CD4-positive, alpha-beta T cell treated with Interleukin-2 at 100 ng/mL for 4 hours (primary cell): ENCODE results near the gene PITPNC1.
"Not testable (repeated sequence)": the region's sequence is repeated elsewhere in the genome, so short reads cannot be mapped to it uniquely, and the experiment has no call there.

Experiments used
- DNase-seq: peaks from one replicate; pipeline ENCODE4 v3.0.0-alpha.2; 2020; ENCODE audit warnings: low spot score

PITPNC1 gene

DNA sequence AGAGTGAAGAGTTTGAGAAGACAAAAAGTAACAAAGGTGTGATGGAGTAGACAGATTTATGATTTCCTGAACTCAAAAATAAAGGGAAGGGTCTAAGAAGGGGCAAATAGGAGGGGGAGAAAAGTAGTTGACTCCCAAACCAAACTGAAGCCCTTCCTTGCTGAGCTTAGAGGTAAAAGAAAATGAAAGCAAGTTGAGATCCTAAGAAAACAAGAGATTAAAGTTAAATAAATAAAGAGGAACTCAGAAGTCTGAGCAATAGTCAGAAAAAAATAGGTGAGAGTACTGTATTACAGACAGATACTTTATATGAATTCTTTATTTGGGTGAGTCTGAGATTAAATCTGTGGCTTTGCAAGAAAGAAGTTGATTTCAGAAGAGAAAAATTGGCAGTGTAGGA, 7.4 kb upstream of the PITPNC1 start:
- DNase-seq, result no peak

DNA sequence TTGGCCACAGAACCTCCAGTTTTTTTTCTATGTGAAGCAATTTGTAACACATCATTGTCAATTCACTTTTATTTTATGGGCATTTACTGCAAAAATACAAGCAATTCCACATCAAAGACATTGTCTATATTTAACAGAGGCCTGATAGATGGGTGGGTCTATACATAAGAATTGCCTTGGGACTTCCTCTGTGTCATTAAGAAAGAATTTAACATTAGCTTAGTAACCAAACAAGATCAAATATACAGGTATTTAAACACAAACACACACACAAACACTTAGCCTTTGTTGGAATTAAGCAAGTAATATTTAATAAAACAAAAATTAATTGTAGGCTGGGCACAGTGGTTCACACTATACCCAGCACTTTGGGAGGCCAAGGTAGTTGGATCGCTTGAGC, 4.3 kb upstream of the PITPNC1 start:
- no peak for DNase-seq

DNA sequence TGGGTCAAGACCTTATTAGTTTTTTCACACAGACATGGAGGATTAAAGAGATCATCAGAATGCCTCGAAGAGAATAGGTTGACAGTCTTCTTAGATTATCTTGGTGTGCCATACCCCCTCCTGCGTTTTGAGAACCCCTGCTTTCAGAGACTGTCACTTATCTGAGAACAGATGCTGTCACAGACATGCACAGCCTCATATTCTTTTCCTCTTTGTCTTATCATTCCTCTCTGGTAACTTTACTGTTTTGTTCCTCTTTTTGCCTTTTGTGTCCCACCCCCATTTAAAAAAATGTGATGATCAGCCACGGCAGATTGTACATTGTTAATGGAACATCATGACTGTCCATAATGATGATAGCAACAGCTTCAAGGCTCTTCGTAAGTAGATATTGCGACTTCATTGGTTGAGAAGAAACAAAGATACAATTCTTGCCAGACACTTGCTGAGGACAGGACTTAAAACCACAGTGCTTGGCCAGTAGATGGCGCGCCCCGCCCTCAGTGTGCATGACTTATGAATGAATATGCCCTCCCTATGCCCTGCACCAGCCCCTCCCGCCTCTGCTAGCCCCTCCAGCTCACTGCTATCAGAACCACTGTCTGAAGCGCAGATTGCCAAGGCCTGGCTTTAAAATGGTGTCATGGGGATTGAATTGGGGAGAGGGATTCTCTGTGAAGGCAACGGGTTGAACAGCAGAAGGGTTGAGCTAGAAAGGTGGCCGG, 2.6 kb upstream of the PITPNC1 start:
- DNase-seq, result peak; percentile 90

DNA sequence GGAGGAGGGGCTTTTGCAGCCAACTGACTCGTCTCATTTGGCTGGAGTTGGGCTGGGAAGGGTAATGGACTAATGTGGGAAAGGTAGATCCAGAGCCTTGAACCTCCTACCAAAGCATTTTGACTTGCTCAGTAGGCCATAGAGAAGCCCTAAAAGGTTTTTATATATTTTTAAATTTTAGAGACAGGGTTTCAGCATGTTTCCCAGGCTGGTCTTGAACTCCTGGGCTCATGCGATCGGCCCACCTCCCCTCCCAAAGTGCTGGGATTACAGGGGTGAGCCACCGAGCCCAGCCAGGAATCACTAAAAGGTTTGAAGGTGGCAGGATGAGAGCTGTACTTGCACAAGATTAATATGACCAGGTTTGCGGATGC, 2.0 kb upstream of the PITPNC1 start:
- DNase-seq, result no peak

DNA sequence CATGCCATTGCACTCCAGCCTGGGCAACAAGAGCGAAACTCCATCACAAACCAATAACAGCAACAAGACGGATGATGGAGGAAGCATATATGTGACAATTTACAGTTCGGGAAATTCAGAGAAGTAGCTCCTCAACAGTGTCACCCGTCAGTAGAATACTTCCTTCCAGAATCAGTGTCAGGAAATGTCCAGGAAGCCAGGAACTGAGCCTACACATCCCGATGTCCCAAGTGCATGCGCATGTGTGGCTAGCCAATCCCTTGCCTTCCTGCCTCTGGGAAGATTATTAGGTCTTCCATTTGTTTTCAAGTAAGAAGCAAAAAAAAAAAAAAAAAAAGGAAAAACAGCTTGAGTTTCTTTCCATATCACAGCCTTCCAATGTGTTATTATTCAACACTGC, 1.4 kb upstream of the PITPNC1 start:
- no peak for DNase-seq

DNA sequence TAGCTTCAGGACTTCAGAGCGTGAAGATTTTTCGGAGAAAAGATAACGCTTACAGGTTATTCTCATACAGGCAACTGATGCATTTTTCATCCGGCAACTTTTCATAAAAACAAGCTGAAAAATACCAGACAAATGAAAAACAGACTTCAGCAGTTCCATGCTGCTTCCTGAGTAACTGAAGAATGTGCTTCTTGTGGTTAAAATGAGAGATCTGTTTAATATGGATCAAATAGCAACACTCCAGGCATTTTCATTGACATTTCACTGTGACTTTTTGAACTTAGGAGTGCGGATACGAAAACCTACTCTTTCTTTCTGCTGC, 705 bp upstream of the PITPNC1 start:
- no peak for DNase-seq

DNA sequence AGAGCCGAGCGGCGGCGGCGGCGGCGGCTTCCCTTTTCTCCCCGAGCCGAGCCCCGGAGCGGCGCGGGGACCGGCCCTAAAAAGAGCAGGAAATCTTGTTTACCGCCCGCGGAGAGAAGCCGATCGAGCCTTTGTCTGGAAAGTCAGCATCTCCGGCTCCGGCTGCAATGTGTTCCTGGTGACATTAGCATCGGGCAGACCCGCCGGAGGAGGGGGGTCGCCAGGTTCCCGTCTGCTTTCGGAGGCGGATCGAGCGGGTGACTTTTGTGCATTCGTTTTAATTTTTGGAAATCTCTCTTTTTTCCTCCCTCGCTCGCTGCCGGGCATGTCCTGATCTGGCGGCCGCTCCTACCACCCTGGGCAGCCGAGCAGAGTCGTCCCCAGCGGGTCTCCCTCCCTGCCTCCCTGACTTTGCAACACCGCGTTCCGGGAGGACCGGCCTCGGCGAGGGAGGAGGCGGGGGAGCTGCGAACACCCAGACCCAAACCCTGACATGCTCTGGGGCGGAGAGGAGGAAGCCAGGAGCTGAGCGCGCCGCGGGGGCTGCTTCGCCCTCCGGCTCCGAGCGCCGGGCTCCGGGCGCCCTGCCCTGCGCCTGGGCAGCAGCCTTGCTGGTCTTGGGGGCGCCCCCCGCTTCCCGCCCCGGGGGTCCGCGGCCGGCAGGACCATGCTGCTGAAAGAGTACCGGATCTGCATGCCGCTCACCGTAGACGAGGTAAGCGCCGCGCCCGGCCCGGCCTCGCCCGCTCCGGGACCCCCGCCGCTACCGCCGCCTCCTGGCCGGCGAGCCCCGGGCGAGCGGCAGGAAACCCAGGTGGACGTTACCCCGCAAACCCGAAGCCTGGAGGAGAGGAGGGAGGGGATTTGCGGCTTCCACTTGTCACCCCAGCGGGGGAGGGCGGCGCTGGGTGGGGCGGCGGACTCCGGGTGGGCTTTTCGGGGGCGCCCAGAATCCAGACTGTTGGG, 690 bp downstream of the PITPNC1 start:
- DNase-seq, result peak; percentile 49

DNA sequence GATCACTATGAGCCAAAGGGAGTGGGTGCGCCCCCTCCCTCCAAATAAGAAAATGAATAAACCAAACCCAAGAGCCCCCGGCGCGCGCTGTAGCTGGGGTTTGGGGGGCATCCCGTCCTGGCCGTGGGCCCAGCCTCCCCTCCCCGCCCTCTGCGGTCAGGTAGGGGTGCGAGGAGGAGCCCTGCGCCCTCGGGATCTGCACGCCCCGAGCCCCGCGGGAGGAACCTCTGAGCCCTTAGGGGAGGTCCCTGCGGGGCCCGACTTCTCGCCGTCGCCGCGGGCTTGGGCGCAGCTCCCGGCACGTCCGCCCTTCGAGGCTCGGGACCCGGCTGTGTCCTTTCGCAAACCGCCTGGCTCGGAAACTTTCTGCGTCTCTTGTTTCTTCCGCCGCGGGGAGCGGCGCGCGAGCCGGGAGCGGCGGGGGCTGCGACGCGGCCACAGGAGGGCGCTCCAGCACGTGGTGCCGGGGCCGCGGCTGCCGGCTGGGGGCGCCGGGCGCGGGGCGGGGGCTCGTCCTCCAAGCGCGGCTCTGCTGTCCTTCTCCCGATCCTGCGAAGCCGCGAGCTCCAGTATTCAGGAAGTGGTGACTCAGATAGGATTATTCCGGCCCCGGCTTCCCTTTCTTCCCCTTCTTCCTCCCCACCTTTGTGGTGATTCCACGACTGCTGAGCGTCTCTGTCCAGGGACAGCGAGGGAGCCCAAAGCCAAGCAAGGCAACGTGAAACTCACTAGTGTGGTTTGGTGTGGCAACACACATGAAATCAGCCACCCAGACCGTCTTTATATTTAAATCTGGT, 1.6 kb downstream of the PITPNC1 start:
- DNase-seq, result peak; percentile 80

DNA sequence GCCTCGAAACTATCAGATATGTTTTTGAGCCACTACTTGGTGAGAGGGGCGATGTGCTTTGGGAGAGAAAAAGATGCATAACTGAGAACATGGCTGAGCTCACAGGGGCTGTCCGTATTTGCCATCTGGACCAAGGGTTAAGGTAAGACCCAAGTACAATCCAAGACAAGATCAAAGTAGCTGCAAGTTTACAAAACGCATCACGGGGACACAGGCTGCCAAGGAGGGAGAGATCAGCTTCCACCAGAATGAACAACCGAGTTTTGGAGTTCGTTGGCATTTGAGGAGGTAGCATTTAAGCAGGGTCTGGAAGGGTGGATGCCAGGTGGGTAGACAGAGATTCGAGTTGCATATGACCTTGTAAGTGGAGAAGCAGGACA, 2.2 kb downstream of the PITPNC1 start:
- no peak for DNase-seq

DNA sequence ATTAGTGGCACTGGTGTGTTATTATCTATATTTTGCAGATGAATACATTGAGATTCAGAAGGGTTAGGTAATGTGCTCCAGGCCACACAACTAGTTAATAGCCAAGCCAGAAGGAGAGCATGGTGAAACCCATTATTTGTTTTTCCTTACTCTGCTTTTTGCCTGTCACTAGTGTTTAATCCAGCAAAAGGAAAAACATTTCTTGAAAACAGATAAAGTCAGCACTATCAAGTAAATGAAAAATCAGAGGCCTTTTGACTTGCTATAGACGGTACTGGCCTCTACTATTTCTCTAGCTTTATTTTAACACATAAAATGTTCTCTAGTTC, 4.8 kb downstream of the PITPNC1 start:
- DNase-seq, result no peak

DNA sequence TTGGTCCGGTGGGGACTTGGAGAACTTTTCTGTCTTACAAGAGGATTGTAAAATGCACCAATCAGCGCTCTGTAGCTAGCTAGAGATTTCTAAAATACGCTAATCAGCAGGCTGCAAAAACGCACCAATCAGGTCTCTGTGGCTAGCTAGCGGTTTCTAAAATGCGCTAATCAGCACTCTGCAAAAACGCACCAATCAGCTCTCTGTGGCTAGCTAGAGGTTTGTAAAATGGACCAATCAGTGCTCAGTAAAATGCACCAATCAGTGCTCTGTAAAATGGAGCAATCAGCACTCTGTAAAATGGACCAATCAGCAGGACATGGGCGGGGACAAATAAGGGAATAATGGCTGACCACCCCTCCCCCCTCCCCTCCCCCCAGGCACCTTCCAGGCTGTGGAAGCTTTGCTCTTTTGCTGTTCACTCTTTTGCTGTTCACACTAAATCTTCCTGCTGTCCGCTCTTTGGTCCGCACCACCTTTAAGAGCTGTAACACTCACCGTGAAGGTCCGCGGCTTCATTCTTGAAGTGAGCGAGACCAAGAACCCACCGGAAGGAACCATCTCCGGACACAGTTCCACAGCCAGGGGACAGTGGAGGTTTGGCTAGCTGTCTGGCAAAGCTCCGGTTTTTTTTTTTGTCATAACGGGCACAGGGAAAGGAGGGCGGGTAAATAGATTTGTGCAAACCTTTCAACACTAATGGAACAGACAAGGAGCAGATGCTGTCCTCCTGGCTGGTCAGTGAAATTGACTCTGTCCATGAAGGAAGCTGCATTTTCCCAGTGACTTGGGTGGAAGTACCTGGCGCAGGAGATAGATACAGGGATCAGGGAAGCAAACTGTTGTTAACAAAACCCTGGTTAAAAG, 8.3 kb downstream of the PITPNC1 start:
- DNase-seq, result no peak

DNA sequence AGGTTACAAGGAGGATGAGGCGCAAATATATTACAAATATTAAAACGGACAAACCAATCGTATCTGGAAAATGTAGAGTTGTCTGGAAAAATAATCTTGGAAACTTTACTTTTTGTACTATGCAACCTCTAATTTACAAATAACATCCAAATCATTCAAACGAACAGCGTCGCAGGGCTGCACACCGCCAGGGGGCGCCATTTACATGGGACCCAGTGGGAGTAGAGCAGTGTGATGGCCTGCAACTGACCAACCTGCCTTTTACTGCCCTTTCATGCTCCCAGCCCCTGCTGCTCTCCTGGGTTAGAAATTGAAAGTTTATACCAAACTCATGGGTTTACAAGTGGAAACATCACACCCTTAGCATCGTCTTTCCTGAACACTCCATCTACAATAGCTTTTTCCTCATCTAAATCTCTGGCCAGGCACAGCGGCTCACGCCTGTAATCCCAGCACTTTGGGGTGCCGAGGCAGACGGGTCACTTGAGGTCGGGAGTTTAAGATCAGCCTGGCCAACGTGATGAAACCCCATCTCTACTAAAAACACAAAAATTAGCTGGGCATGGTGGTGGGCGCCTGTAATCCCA, 10.0 kb downstream of the PITPNC1 start:
- DNase-seq, result peak; percentile 68

DNA sequence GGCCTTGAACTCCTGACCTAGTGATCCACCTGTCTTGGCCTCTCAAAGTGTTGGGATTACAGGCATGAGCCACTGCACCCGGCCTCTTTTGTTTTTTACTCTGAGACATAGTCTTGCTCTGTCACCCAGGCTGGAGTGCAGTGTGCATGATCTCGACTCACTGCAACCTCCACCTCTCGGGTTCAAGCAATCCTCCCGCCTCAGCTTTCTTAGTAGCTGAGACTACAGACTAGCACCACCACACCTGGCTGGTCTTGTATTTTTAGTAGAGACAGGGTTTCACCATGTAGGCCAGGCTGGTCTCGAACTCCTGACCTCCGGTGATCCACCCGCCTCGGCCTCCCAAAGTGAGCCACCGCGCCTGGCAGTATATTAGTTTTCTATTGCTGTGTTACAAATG, 11.5 kb downstream of the PITPNC1 start:
- DNase-seq, result not testable (repeated sequence)

DNA sequence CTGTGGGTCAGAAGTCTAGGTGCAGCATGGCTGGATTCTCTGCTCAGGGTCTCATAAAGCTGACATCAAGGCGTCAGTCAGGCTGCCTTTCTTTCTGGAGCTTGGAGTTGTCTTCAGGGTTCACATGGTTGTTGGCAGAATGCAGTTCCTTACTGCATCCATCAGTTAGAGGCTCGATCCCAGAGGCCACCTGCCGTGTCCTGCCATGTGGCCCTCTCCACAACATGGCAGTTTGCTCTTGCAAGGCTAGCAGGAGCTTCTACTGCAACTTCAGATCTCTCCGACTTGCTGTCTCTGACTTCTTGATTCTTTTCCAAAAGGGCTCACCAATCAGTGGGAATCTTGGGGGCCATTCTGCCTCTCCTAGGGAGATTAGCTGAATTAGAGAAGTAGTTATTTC, 11.9 kb downstream of the PITPNC1 start:
- no peak for DNase-seq

DNA sequence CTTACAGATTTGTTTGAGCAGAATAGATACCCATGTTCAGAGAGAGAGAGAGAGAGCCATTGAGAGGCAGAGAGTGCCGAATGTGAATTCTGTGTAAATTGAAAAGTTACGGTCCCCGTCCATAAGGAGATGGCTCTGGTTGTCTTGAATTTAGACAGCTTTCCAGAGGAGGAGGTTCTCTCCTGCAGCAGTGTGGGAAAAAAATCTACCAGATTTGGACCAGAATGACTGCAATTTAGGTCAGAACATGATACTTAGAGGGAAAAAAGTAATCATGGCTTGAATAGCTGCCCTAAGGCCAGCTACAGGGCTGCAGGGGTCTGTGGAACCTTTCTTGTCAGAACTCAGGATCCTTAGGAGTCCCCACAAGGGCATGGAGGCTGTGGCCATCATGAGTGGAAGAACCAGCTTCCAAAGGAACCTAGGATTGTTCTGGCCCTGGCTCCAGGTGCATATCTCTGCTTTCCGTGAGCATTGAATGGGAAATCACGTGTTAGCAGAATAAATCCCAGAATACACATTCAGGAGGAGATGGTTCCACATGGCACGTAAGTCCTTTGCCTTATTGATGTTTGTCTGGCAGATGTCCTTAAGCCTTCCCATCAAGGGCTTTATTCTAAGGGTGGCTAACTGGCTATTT, 13.0 kb downstream of the PITPNC1 start:
- DNase-seq, result no peak

DNA sequence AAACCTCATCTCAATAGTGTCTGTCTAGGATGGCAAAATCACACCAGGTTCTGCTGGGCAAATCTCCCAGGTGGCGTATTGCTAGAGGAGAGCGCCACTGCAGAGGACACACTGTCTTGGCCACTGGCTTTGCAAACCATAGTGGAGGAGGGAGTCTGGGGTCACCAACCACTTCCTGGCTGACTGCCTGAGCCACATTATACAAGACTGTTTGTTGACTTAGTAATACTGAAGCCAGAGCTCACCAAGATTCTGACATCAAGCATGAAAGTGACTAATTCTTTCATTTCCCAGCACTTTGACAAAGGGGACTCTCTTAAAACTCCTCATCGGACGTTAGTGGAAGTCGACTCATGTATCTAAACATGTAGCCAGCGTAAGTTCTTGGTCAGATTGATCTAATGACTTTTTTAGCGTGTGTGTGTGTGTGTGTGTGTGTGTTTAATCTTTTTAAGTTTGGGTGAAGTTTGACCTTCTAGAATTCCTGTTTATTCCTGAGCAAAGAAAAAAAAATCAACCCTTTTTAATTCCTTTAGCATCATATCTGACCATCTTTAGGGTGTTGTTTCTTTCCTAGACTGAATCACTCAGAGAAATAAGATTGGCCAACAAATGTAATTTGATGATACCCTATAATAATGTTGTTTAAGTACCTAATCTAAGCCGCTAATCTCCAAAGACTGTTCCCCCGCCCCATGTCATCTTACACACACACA, 13.7 kb downstream of the PITPNC1 start:
- DNase-seq, result peak; percentile 83

DNA sequence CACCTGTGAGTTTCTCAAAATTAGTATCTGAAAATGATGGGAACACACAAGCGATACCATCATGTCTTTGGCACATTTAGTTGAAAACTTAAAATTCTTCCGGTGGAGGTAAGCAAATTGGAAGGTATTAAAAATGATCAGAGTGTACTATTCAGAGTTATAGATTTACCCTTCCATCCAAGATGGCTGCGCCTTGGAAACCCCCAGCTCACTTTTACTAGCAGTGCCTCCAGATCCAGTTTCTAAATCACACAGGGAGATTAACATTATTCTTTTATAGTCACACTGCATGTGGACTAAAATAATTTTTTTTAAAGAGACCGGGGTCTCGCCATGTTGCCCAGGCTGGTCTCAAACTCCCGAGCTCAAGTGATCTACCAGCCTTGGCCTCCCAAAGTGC, 15.0 kb downstream of the PITPNC1 start:
- DNase-seq, result no peak

DNA sequence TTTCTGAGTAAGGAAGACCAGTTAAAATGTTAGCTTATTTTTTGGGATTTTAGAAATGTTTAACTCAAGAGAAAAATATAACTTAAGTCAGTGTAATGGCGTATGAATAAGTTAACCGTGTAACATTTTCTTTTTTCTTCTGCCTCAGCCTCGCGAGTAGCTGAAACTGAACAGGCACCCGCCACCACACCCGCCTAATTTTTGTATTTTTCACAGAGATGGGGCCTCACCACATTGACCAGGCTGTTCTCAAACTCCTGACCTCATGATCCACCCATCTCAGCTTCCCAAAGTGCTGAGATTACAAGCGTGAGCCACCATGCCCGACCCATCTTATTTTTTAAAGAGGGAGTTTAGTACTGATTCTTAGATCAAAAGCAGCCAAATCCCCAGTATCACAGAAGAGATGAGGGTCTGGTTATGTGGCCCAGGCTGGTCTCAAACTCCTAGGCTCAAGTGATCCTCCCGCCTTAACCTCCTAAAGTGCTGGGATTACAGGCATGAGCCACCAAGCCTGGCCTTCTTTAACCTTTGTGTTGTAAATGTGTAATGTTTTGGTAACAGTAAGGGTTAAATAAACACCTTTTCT, 16.8 kb downstream of the PITPNC1 start:
- no peak for DNase-seq

DNA sequence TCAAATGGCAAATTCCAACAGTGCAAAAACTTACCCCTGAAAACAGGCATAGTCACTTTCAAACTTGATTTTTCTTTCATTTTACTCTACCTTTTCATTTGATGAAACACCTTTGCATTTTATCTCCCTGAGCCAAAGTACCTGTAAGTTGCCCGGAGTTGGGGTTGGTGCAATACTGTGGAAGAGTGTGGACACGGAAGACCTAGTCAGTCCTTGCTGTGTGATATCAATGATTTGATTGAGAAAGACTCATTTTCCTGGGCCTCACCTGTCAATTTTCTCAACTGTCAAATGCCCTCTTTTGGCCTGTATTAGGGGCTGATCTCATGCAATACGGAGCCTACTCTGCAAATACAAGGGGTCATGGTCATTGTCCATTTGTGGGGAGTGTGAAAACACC, 22.6 kb downstream of the PITPNC1 start:
- no peak for DNase-seq

DNA sequence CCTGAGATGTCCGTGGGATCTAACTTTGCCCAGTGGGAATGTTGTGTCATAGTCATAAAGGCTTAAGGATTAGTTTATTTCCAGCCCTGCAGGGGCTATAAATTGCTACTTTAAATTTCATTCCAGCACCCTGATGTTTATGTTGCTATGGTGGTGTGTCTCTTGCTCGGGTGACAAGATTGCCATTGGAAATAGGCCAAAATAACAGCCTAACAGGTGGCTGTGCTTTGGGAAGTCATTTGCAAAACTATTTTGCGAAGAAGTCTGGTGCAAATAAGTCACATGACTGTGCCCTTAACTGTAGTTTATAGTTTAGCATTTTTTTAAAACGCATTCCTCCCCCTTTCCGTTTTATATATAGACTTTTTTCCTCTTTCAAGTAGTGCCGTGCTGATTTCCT, 23.1 kb downstream of the PITPNC1 start:
- DNase-seq, result peak; percentile 32
